GM13976 (cell line): ENCODE data around the gene ANAPC1.
"Not testable (repeated sequence)": the region's sequence is repeated elsewhere in the genome, so short reads cannot be mapped to it uniquely, and the experiment has no call there.

Source experiments
- DNase-seq: peaks from one replicate; pipeline ENCODE4 v3.0.0; 2012; ENCODE audit warnings: low spot score
- CTCF ChIP-seq: IDR thresholded peaks from 2 replicates; pipeline ENCODE4 v1.5.1; 2012; ENCODE audit warnings: borderline replicate concordance, mild to moderate bottlenecking; ENCODE audit not compliant: insufficient read depth; ENCODE audit errors: extremely low read depth, missing control alignments, control extremely low read depth
- in situ Hi-C: fragments of 300-500 bp; cut with MboI; formaldehyde crosslinking; loops from one replicate; pipeline ENCODE4 v1.12.0; 2022; ENCODE audit warnings: low sequenced_read_pairs, mixed read lengths, inconsistent platforms; ENCODE audit not compliant: unreplicated experiment

The ANAPC1 gene

GRCh38 chr2:111747410-111748115, 136.4 kb downstream of the ANAPC1 start:
- peak; percentile 52 for TF ChIP-seq CTCF
- in situ Hi-C loops, DNase-seq: not testable (repeated sequence)

- DNase-seq, in situ Hi-C loops: not testable (repeated sequence)
These were observed 139.2 kb downstream of the ANAPC1 start for GRCh38 chr2:111744751-111745150.

GRCh38 chr2:111741517-111741916, 142.5 kb downstream of the ANAPC1 start:
- in situ Hi-C loops, DNase-seq: not testable (repeated sequence)

GRCh38 chr2:111735838-111736721, 147.9 kb downstream of the ANAPC1 start:
- not testable (repeated sequence) for DNase-seq

GRCh38 chr2:111735420-111735819, 148.6 kb downstream of the ANAPC1 start:
- DNase-seq, in situ Hi-C loops: not testable (repeated sequence)

More at GRCh38 chr2:111735838-111736721, 147.9 kb downstream of the ANAPC1 start:
- in situ Hi-C loops, result not testable (repeated sequence)

- in situ Hi-C loops, DNase-seq: not testable (repeated sequence)
These were observed 154.1 kb downstream of the ANAPC1 start for GRCh38 chr2:111729812-111730458.

DNA sequence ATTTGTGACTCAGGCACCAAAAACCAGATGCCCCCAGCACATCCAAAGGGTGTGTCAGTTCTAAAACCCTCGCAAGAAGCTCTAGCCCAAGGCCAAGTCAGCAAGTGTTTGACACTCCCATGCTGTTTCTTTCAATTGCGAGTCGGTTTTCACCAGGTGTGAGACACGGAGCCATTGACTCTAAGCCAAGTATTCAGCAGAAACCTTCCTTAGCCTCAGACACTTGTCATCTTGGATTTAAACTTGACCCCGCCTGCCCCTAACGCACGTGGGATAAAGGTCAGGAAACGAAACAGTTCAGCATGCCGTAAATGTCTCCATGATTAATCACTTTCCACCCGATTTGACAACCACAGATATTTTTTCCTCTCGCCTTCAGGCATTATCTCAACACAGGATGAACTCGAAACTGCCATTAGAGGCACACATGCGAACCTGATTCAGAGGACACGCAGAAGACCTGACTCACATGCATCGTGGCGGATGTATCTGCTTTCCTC, 156.3 kb downstream of the ANAPC1 start:
- in situ Hi-C loops, DNase-seq: not testable (repeated sequence)

DNA sequence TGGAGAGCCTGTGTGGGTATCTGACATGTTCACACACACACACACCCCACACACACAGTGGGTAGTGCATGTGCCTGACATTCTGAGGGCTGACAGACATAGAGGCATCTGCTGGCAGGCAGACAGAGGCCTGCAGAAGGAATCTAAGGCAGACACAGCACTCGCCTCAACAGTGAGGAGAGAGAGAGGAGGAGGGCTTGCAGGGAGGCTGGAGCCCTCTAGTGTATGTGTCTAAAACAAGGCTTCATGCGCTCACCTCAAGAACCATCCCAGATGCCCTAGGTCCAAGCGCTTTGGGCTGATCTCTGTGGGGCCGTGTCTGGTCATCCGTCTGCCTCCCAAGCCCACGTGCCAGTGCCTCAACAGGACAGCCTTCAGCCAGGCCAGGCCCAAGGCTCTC, 158.3 kb downstream of the ANAPC1 start:
- in situ Hi-C loops, DNase-seq: not testable (repeated sequence)
- peak; percentile 28 for TF ChIP-seq CTCF

GRCh38 chr2:111719610-111720009, 164.4 kb downstream of the ANAPC1 start:
- not testable (repeated sequence) for DNase-seq
- in situ Hi-C loops, result loop anchor here (25.0 kb wide), 1 partner anchor 582 kb away; no protein-coding TSS in a partner anchor
